HG02840 (cell line): ENCODE results near the gene KRT13.

Experiments used
- ATAC-seq: cut with Tn5 transposase; IDR thresholded peaks from one replicate; pipeline ENCODE4 v1.9.1; 2021; ENCODE audit warnings: mild to moderate bottlenecking, moderate library complexity, moderate number of reproducible peaks; ENCODE audit not compliant: unreplicated experiment, low FRiP score

KRT13 gene

GRCh38 chr17:41521574-41522261 is 16.3 kb upstream of the KRT13 start:
- no peak for ATAC-seq

- no peak for ATAC-seq
These were observed 15.6 kb upstream of the KRT13 start for GRCh38 chr17:41520821-41521521.

- ATAC-seq: no peak
These were observed 14.3 kb upstream of the KRT13 start for GRCh38 chr17:41519501-41520224.

GRCh38 chr17:41518789-41519449 is 13.5 kb upstream of the KRT13 start, which contains the start of gene KRT15:
Gene KRT15 (minus strand): TSS chr17:41518890. CDS start chr17:41518827, 63 bp downstream.
- no peak for ATAC-seq

- no peak for ATAC-seq
These were observed 12.6 kb upstream of the KRT13 start for GRCh38 chr17:41518031-41518430.

- no peak for ATAC-seq
These were observed 11.4 kb upstream of the KRT13 start for GRCh38 chr17:41516830-41517283.

- no peak for ATAC-seq
These were observed 10.9 kb upstream of the KRT13 start for GRCh38 chr17:41516147-41516829.

- ATAC-seq: no peak
These were observed 7.7 kb upstream of the KRT13 start for GRCh38 chr17:41513168-41513547.

- ATAC-seq: no peak
These were observed 7.2 kb upstream of the KRT13 start for GRCh38 chr17:41512546-41513167.

GRCh38 chr17:41511716-41512115 is 6.3 kb upstream of the KRT13 start:
- ATAC-seq: no peak

- ATAC-seq: no peak
These were observed 5.7 kb upstream of the KRT13 start for GRCh38 chr17:41511116-41511515.

GRCh38 chr17:41510251-41511065 is 5.0 kb upstream of the KRT13 start:
- no peak for ATAC-seq

GRCh38 chr17:41507315-41507880 is 2.0 kb upstream of the KRT13 start:
- no peak for ATAC-seq

- ATAC-seq: no peak
These were observed 676 bp upstream of the KRT13 start for GRCh38 chr17:41505809-41506767.

GRCh38 chr17:41504246-41504977 is 1.0 kb downstream of the KRT13 start:
- ATAC-seq: no peak

GRCh38 chr17:41503202-41503601 is 2.2 kb downstream of the KRT13 start:
- ATAC-seq: no peak
